HG02938 (cell line): ENCODE data around the gene ST6GALNAC5.
"Not testable (repeated sequence)": the region's sequence is repeated elsewhere in the genome, so short reads cannot be mapped to it uniquely, and the experiment has no call there.

Experiments used
- ATAC-seq: cut with Tn5 transposase; IDR thresholded peaks from one replicate; pipeline ENCODE4 v1.9.1; 2021; ENCODE audit warnings: mild to moderate bottlenecking, moderate library complexity; ENCODE audit not compliant: unreplicated experiment

The ST6GALNAC5 gene

DNA sequence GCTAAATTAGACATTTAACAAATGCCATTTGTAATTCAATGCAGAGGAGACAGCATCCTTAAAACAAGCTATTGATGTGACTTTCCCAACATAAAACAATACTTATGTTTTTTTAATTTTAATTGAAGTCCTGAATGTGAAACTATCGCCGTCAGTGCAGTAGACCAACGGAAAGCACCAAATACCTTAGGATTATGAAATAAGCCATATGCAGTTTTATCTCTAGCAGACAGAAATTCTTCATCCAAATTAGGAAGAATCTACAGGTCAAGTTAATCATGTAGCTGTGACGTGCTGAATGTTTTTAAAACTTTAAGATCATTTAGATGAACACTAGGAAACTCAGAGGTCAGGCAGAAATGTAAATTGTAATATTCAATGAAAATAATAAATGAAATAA lies 714 bp upstream of the ST6GALNAC5 start:
- no peak for ATAC-seq

DNA sequence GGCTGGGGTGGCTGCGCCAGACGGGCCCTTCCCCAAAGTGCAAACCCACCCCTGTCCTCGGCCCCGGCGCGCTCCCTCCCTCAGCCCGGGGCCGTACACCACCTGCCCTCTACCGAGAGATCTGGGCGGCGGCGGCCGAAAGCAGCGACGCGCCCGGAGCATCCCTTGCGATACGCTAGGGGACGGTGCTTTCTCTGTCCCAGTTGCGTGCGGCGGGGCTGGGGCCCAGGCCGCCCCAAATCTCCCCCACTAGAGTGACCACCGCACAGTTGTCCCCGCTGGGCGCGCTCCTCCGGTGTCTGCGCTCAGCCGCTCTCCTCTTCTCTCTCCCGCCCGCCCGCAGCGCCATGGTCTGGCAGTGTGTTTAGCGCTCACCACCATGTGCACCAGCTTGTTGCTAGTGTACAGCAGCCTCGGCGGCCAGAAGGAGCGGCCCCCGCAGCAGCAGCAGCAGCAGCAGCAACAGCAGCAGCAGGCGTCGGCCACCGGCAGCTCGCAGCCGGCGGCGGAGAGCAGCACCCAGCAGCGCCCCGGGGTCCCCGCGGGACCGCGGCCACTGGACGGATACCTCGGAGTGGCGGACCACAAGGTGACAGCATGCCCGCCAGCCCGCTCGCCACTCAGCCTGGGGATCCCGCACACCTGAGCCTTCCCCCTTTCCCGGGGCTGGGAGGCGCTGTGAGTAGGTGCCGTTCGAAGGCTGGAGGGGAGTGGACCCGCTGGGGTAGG lies 1.0 kb downstream of the ST6GALNAC5 start:
- ATAC-seq = peak; percentile 55

GRCh38 chr1:76868916-76869315 lies 1.6 kb downstream of the ST6GALNAC5 start:
- no peak for ATAC-seq

DNA sequence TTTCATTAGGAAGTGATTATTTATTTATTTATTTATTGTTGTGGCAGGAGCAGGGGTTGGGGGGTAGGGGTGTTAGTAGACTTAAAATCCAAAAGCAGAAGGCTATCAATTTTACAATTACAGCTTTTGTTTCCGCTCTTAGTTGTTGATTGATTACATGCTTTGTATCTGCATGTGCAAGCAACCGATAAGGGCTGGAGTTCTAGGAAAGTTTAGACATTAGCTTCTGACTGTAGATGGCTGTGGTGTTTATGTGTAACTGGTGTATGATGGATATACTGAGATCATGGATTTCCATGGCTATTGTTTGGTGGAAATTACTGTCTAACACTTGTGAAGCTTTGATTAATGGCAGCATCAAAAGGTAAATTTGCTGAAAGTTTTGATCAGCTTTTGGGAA lies 2.8 kb downstream of the ST6GALNAC5 start:
- ATAC-seq = no peak

GRCh38 chr1:76871355-76871974 lies 4.2 kb downstream of the ST6GALNAC5 start:
- peak; percentile 90 for ATAC-seq

DNA sequence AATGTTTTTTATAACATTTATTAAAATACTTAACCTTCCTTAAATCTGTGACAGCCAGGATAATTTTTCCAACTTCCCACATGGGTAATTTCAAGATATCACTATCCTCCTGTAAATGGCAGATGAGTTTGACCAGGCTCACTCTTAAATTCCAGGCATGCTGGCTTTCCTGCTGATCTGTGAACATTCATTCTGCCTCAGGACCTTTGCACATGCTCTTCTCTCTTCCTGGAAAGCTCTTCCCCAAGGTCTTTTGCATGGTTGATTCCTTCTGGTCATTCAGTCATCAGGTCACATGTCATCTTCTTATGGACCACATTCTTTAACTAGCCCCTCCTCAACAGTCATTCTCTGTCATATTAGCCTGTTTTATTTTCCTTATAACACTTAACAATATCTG lies 5.7 kb downstream of the ST6GALNAC5 start:
- ATAC-seq = no peak

DNA sequence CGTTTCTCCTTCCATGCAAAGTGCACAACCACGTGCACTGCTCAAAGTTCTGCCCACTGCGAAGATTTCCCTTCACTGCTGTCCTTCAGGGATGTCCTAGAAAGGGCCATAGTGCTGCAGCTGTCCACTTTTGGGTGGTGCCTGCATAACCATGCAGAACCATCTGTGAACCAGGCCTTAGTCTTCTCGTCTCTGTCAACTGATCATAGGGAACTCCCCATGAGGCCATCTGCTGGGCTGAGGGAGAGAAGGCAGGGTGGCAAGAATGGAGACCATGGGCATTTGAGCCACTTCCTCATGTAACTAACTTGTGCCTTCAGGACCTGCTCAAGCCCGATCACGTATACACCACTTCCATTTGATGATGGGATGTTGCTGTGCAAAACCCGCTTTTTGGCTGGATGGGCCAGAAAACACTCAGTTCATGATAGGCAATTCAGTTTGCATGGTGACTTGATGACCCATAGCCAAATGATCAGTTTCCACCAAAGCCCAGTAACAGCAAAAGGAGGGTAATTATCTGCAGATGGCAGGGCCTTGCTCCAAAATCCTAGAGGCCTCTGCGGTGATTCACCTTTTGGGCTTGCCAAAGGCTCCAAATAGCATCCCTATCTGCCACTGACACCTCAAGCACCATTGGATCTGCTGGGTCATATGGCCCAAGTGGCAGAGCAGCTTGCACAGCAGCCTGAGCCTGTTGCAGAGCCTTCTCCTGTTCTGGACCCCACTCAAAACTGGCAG lies 9.5 kb downstream of the ST6GALNAC5 start:
- ATAC-seq = no peak

DNA sequence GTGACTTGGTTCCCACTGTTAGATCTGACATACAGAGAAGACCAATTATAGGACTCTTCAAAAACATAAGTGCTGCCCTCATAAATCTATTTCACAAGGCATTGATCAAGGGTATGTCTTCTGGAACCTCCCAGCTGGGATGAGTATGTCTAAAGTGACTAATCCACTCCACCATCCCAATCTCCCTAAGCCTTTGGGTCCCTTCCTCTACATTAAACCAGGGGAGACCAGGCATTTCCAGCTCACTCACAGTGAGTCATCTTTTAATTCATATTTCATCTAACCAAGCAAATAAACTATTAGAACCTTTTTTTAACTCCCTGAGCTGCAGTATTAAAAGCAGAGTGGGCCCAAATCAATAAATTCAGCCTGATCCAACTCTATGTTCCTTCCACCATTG lies 11.7 kb downstream of the ST6GALNAC5 start:
- not testable (repeated sequence) for ATAC-seq

DNA sequence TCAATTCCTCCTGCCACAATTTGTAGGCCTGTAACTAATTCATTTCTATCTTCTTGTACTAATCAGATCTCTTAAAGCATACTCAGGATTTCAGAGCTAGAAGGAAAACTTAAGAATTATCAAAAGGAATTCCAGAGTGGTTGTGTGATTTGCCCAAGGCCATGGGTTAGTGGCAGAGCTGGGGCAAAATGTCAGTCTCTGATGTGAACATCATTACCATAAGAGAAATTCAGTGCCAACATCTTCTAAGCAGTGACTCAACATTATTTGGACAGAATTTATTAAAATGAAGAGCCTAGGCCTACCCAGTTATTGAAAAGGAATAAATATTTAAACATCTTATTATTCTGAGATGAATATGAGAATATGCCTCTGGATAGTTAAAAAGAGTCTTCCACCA lies 14.5 kb downstream of the ST6GALNAC5 start:
- no peak for ATAC-seq

DNA sequence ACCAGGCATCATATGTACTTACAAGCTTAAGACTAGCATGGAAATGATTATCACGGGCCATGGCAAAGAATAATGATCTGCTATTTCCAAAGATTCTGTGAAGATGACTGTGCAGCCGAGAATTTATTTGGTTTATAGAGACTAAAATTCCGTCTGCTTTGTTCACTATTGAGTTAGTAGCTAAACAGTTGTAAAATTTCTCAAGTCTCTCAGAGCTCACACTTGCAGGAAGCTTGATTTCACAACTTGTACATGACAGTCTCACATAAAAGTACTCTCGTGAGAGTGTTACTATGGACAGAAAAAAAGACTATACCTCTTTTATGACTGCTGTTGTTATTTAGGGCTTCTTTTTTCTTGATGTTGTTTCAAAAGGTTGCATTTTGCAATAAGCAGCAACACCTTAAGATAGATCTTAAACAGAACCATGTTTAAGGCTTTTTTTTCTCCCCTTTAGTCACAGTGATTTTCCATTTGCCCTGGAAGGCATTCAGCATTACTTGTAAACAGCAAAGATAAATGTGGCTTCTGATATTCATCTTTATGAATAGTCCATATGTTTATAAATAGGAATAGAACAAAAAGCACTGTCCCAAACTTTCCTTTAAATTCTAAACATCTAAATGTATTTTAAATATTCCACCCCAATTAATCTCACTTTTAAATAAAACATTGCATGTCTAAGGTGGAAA lies 24.8 kb downstream of the ST6GALNAC5 start:
- no peak for ATAC-seq

- ATAC-seq = no peak
Measured at GRCh38 chr1:76892675-76893074, 25.4 kb downstream of the ST6GALNAC5 start.

DNA sequence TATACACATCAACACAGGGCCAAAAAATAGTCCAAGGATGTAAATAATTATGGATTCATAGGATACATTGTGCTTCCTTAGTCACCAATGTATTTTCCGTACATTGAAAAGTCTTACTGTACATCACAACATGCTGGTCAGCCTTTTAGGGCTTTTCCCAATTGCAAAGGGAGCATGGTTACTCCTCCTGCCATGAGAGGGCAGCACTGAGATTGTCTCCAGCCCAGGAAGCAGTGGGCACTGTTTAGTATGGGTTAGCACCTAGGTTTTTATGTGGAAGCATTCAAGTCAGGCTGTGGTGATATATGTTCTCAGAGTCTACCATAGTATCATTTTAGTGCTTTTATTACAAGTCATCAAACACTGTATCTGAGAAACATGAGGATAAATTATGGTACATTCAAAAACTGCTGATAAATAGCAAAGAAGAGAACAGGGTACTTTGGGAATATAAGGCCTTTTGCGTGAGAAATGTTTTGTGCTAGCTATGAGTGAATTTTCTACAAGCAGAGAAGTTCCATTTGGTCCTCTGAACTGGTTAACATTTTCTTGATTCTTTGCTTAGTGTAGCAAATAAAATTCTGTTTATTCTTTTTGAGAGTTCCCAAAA lies 34.0 kb downstream of the ST6GALNAC5 start:
- ATAC-seq = peak; percentile 98

- no peak for ATAC-seq
Measured at GRCh38 chr1:76905876-76906595, 38.8 kb downstream of the ST6GALNAC5 start.

DNA sequence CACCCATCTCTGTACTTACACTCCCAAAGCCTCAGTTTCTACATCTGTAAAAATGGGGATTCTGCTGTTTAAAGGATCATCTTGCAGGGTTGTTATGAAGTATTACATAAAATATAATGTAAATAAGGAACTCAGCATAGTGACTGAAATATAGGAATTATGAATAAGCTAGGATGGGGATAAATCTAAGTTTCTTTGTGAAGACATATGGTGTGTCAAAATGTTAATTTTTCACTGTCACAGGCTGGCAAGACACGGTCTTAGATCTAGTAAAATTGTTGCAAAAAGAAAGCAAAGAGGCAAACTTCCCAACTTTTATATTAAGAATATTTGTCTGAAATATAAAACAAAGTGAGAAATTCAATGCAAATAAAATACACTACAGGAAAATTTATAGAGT lies 42.0 kb downstream of the ST6GALNAC5 start:
- ATAC-seq = no peak

DNA sequence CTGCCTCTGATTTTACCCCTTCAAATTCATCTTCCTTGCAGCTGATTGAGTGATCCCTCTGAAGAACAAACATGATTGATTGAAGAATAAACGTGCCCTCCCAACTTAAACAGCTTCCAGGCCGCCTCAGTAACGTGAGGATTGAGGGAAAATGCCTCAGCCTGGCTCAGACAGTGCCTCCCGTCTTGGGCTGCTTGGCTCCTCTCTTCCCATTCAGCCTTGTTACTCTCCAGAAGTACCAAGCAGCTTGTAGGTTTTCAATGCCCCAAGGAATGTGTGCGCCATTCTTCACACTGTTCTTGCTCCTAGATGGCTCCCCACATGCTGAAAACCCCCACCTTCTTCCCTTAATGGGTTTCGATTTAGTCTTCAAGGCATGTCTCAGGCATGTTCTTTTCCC lies 51.8 kb downstream of the ST6GALNAC5 start:
- no peak for ATAC-seq

DNA sequence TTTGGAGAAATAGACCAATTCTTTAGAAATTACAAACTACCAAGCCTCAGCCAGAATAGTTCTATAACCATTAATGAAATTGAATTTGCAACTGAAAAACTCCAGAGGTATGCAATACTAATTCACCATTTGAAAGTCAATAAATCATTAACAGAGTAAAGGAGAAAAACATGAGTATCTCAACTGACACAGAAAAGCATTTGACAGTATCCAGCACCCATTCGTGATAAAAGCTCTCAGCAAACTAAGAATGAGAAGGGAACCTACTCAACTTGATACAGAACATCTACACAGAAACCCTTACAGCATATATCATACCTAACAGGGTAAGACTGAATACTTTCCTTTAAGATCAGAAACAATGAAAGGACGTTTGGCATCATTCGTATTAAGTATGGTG lies 54.3 kb downstream of the ST6GALNAC5 start:
- peak; percentile 61 for ATAC-seq

- no peak for ATAC-seq
Measured at GRCh38 chr1:76925825-76926224, 58.5 kb downstream of the ST6GALNAC5 start.

DNA sequence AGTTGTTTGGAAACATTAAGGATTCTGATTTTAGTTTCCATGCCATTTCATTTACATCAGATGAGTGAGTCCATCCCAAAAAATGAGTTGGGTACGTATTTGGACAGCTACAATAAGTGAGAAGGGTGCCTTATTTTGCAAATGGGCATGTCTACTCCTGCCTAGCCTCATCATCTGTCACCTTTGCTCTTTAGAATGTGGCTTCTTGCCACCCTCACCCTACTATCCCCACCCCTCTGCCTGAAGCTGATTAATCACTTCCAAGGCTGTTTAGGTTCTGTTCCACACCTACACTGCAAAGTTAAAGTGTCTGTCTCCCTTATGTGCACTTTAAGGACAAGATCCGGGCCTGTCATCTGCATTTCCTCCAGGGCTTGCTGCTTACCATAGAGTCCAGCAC lies 61.2 kb downstream of the ST6GALNAC5 start:
- no peak for ATAC-seq

GRCh38 chr1:76929136-76929535 lies 61.9 kb downstream of the ST6GALNAC5 start:
- no peak for ATAC-seq
